SK-N-SH treated with all-trans-retinoic acid at 6 μM for 48 hours (cell line): ENCODE data around the gene TANC2.

ENCODE experiments used
- ATAC-seq: fragments of 200-7000 bp; cut with Tn5 transposase; 3 replicates; pipeline ENCODE4 v1.9.1; 2020; ENCODE audit warnings: mild to moderate bottlenecking, moderate library complexity
- CREB5 ChIP-seq: fragments of 250-450 bp; sonication (Bioruptor Pico); IDR thresholded peaks from 2 replicates; pipeline ENCODE4 v1.5.1; 2020; ENCODE audit warnings: low read depth, mild to moderate bottlenecking, moderate library complexity
- CSDC2 ChIP-seq: fragments of 250-450 bp; sonication (Bioruptor Pico); IDR thresholded peaks from 2 replicates; pipeline ENCODE4 v1.5.0; 2020; ENCODE audit warnings: mild to moderate bottlenecking, moderate library complexity
- CSRNP3 ChIP-seq: fragments of 250-450 bp; sonication (Bioruptor Pico); IDR thresholded peaks from 2 replicates; pipeline ENCODE4 v1.5.1; 2021; ENCODE audit warnings: mild to moderate bottlenecking, moderate library complexity
- ESRRG ChIP-seq: fragments of 250-450 bp; sonication (Bioruptor Pico); IDR thresholded peaks from 2 replicates; pipeline ENCODE4 v1.6.1; 2021; ENCODE audit warnings: mild to moderate bottlenecking
- GLIS3 ChIP-seq: fragments of 250-450 bp; sonication (Bioruptor Pico); IDR thresholded peaks from 2 replicates; pipeline ENCODE4 v1.5.0; 2020; ENCODE audit warnings: mild to moderate bottlenecking, moderate library complexity
- ISL1 ChIP-seq: fragments of 250-450 bp; sonication (Bioruptor Pico); IDR thresholded peaks from 2 replicates; pipeline ENCODE4 v2.1.2; 2022; ENCODE audit warnings: mild to moderate bottlenecking, moderate library complexity
- OSR1 ChIP-seq: fragments of 250-450 bp; sonication (Bioruptor Pico); IDR thresholded peaks from 2 replicates; pipeline ENCODE4 v1.8.0; 2022; ENCODE audit warnings: moderate library complexity, mild to moderate bottlenecking, inconsistent platforms
- PPARA ChIP-seq: fragments of 250-450 bp; sonication (Bioruptor Pico); IDR thresholded peaks from 2 replicates; pipeline ENCODE4 v1.5.0; 2020; ENCODE audit warnings: mild to moderate bottlenecking, borderline replicate concordance
- RARB ChIP-seq: fragments of 250-450 bp; sonication (Bioruptor Pico); IDR thresholded peaks from 2 replicates; pipeline ENCODE4 v1.8.0; 2021; ENCODE audit warnings: mild to moderate bottlenecking, moderate library complexity
- TOX ChIP-seq: fragments of 250-450 bp; sonication (Bioruptor Pico); IDR thresholded peaks from 2 replicates; pipeline ENCODE4 v1.8.0; 2021; ENCODE audit warnings: mild to moderate bottlenecking, moderate library complexity, borderline replicate concordance
- ZC3H10 ChIP-seq: fragments of 250-450 bp; sonication (Bioruptor Pico); IDR thresholded peaks from 2 replicates; pipeline ENCODE4 v1.5.1; 2021; ENCODE audit warnings: mild to moderate bottlenecking, moderate library complexity
- ZFP3 ChIP-seq: fragments of 250-450 bp; sonication (Bioruptor Pico); IDR thresholded peaks from 2 replicates; pipeline ENCODE4 v1.5.0; 2020; ENCODE audit warnings: mild to moderate bottlenecking, moderate library complexity
- ZFP30 ChIP-seq: fragments of 450-650 bp; formaldehyde crosslinking; IDR thresholded peaks from 2 replicates; pipeline ENCODE4 v1.5.0; 2022; ENCODE audit warnings: mild to moderate bottlenecking, moderate library complexity
- ZNF565 ChIP-seq: fragments of 450-650 bp; formaldehyde crosslinking; conservative IDR thresholded peaks from 2 replicates; pipeline ENCODE4 v1.5.0; 2020; ENCODE audit warnings: low read depth, mild to moderate bottlenecking, moderate library complexity
- ZNF8 ChIP-seq: fragments of 450-650 bp; formaldehyde crosslinking; IDR thresholded peaks from 2 replicates; pipeline ENCODE4 v1.5.0; 2020; ENCODE audit warnings: mild to moderate bottlenecking, moderate library complexity
- TF ChIP-seq, protein P1 (sequence below): fragments of 250-450 bp; sonication (Bioruptor Pico); IDR thresholded peaks from 2 replicates; pipeline ENCODE4 v1.8.0; 2021; ENCODE audit warnings: low read depth, mild to moderate bottlenecking, moderate library complexity, borderline replicate concordance
- TF ChIP-seq, protein P2 (sequence below): fragments of 250-450 bp; sonication (Bioruptor Pico); IDR thresholded peaks from 2 replicates; pipeline ENCODE4 v1.8.0; 2020; ENCODE audit warnings: mild to moderate bottlenecking, moderate library complexity, borderline replicate concordance

TANC2 gene

GRCh38 chr17:62980842-62981241 is 14.8 kb downstream of the TANC2 start (continued):
- TF ChIP-seq ZNF8 (CRISPR knock-in tag) = no peak
- TF ChIP-seq TOX (CRISPR knock-in tag) = no peak

DNA sequence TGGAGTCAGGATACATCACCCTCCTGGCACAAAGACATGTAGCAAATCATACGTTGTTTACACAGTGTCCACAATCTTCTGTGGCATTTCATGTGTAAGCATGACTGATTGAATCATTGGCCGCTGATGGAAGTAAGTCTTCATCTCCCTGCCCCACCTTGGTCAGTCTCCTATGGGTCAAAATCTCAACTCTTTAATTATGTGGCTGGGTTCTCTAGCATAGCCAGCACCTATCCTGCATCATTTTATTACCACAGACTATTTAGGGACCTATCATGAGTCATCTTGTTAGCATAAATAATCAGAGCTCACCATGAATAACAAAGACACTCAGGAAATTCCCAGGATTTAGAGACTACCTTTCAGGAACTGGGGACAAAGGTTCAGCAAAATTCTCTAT is 15.9 kb downstream of the TANC2 start:
- no peak for ATAC-seq
- TF ChIP-seq GLIS3 (CRISPR knock-in tag) (no peak), ZNF565 (CRISPR knock-in tag) (no peak), ZFP30 (no peak), ZNF8 (CRISPR knock-in tag) (no peak), ESRRG (no peak), ISL1 (CRISPR knock-in tag) (no peak), CREB5 (CRISPR knock-in tag) (no peak), RARB (no peak), ZC3H10 (CRISPR knock-in tag) (no peak), OSR1 (CRISPR knock-in tag) (no peak)
- TF ChIP-seq, protein P1, sequence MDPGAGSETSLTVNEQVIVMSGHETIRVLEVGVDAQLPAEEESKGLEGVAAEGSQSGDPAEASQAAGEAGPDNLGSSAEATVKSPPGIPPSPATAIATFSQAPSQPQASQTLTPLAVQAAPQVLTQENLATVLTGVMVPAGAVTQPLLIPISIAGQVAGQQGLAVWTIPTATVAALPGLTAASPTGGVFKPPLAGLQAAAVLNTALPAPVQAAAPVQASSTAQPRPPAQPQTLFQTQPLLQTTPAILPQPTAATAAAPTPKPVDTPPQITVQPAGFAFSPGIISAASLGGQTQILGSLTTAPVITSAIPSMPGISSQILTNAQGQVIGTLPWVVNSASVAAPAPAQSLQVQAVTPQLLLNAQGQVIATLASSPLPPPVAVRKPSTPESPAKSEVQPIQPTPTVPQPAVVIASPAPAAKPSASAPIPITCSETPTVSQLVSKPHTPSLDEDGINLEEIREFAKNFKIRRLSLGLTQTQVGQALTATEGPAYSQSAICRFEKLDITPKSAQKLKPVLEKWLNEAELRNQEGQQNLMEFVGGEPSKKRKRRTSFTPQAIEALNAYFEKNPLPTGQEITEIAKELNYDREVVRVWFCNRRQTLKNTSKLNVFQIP = no peak
- TF ChIP-seq, all 23 proteins: peak for 0

DNA sequence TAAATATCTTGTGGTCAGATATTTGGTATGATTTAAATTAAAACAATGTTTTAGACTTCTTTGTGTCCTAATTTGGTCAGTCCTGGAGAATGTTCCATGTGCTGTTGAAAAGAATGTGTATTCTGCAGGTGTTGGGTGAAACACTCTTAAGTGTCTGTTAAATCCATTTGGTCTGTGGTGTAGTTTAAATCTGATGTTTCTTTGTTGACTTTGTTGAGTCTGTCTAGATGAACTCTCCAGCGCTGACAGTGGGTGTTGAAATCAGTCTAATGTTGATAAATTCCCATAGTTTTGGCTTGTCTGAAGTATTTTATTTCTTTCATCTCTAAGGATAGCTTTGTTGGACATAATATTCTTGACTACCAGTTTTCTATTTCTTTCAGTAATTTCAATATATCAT is 18.8 kb downstream of the TANC2 start:
- TF ChIP-seq TOX (CRISPR knock-in tag) (no peak), ZC3H10 (CRISPR knock-in tag) (no peak), CSRNP3 (CRISPR knock-in tag) (no peak)
- ATAC-seq = no peak

DNA sequence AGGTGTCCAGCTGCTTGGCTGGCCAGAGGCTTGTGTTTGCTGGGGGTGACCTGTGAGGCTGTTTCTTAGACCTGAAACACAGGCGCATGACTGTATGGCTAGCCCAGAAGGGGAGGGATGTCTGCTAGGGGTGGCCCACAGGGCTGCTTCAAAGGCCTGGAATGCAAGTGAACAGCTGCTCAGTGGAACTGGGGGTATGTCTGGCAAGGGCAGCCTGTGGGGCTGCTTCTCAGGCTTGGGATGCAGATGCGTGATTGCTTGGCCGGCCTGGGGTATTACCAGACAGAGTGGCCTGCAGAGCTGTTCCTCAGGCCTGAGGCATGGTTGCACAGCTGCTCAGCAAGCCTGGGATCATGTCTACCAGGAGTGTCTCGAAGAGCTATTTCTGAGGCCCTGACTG is 20.5 kb downstream of the TANC2 start:
- TF ChIP-seq ZFP30 = no peak
- TF ChIP-seq, all 23 proteins: peak for 0
- ATAC-seq = 0 out of 3 replicates have a peak, but pooled peaks have one; percentile 22

- TF ChIP-seq ZC3H10 (CRISPR knock-in tag) (no peak), CSDC2 (CRISPR knock-in tag) (no peak), OSR1 (CRISPR knock-in tag) (no peak), CSRNP3 (CRISPR knock-in tag) (no peak), ZFP3 (CRISPR knock-in tag) (no peak), ZNF565 (CRISPR knock-in tag) (no peak), TOX (CRISPR knock-in tag) (no peak), PPARA (CRISPR knock-in tag) (no peak), ISL1 (CRISPR knock-in tag) (no peak), CREB5 (CRISPR knock-in tag) (no peak)
- TF ChIP-seq, protein P2, sequence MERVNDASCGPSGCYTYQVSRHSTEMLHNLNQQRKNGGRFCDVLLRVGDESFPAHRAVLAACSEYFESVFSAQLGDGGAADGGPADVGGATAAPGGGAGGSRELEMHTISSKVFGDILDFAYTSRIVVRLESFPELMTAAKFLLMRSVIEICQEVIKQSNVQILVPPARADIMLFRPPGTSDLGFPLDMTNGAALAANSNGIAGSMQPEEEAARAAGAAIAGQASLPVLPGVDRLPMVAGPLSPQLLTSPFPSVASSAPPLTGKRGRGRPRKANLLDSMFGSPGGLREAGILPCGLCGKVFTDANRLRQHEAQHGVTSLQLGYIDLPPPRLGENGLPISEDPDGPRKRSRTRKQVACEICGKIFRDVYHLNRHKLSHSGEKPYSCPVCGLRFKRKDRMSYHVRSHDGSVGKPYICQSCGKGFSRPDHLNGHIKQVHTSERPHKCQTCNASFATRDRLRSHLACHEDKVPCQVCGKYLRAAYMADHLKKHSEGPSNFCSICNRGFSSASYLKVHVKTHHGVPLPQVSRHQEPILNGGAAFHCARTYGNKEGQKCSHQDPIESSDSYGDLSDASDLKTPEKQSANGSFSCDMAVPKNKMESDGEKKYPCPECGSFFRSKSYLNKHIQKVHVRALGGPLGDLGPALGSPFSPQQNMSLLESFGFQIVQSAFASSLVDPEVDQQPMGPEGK (CRISPR knock-in tag) = no peak
- TF ChIP-seq, protein P1 = no peak
- peak; percentile 56 for ATAC-seq
These were observed 21.1 kb downstream of the TANC2 start for GRCh38 chr17:62987136-62987535.
